ENCODE data around the gene CLEC18C.
"Not testable (repeated sequence)": the region's sequence is repeated elsewhere in the genome, so short reads cannot be mapped to it uniquely, and the experiment has no call there.

Gene CLEC18C

DNA sequence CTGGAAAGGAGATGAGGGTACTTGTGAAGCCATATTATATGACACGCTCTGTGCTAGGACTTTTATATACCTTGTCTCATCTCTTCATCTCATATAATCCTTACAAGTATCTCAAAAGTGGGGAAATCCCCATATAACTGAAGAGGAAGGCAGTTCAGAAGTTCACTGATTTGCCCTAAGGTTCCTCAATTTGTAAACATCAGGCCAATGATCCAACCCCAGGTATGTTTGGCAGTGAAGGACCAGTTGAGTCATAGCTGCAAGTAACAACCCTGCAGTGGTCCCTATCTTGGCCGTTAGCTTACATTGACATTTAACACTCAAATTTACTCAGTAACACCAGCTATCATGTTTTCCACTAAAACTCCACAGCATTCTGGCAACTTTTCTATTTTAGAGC, 45.0 kb downstream of the CLEC18C start:
- DNase-seq (ENCODE audit: low read depth) = not testable (repeated sequence)

GRCh38 chr16:70222574-70222973, 49.0 kb downstream of the CLEC18C start:
- not testable (repeated sequence) for DNase-seq (ENCODE audit: low read depth)

GRCh38 chr16:70223216-70223615, 49.6 kb downstream of the CLEC18C start:
- DNase-seq (ENCODE audit: low read depth) = not testable (repeated sequence)

- DNase-seq (ENCODE audit: low read depth) = not testable (repeated sequence)
Observed at GRCh38 chr16:70223971-70224513, 50.5 kb downstream of the CLEC18C start.

GRCh38 chr16:70224645-70225044, 51.1 kb downstream of the CLEC18C start:
- DNase-seq (ENCODE audit: low read depth) = not testable (repeated sequence)

- DNase-seq (ENCODE audit: low read depth) = not testable (repeated sequence)
Observed at GRCh38 chr16:70225430-70225829, 51.8 kb downstream of the CLEC18C start.

DNA sequence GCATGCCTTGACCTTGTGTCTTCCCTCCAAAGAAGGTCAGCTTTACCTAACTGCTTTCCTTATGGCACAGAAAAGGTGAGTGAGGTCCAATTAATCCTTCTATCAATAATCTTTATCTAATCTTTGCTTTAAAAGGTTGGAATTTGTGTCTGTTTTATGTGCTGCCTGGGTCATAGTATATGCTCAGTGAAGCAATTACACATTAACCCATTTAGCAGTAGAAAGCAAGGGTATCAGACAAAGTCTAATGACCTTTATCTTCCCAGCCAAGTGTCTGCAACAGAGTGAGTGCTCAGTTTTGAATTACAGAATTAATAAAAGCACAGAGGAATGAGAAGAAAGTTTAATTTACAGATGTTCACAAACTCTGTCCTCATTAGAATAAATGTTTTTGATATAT, 52.4 kb downstream of the CLEC18C start:
- not testable (repeated sequence) for DNase-seq (ENCODE audit: low read depth)

DNA sequence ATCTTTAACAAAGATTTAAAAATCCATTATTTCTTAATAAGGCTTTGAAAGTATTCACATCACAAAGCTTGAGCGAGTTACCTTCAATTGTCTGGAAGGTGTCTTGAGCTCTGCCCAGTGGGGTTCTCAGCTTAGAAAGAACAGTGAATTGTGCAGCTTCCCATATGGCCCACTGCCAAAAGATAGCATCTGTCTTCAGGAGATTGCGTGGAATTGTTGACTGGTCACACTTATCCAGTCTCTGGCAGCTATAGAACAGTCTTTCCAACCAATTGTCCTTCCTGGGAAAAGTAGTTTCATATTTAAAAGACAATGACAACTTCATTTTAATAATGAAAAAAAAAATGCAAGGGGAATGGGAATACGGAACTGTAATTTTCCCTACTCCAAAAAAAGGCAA, 58.2 kb downstream of the CLEC18C start:
- DNase-seq (ENCODE audit: low read depth) = not testable (repeated sequence)
